GM12891 (cell line): Measurements from ENCODE around the gene TSPYL2.

Source experiments
- POLR2A ChIP-seq: IDR thresholded peaks from 2 replicates; pipeline ENCODE4 v1.6.1; 2011; ENCODE audit warnings: low read depth, low read length, control low read depth
- POLR2AphosphoS5 ChIP-seq: IDR thresholded peaks from 2 replicates; pipeline ENCODE4 v1.6.1; 2011; ENCODE audit warnings: low read depth, low read length, control low read depth
- TAF1 ChIP-seq: IDR thresholded peaks from 2 replicates; pipeline ENCODE4 v1.6.1; 2011; ENCODE audit warnings: low read depth, low read length, control low read depth

DNA sequence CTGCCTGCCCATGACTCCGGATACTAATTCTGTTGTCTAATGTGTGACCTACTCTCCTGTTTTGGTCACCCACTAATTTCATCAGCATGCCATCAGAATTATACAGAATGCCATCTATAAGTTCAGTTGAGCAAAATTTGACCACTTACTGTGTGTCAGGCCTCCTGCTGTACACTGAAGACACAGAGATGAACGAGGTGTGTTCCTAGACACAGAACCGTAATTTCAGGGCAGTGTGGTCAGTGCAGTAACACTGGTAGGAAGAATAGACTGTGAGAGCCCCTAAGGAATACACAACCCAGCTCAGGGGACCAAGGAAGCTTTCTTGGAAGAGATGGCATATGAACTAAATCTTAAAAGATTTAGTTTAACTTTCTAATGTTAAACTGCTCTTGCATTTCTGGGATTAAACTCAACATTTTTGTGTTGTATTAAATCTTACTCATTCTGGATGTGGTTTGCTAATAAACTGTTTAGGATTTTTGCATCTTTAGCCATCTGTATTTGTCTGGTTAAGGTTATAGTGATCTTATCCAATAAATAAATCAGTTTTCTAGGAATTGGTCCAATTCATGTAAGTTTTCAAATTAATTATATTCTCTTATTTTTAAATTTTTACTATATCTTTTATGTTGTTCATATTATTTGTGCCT lies 46.1 kb downstream of the TSPYL2 start:
- TF ChIP-seq POLR2A (no peak), POLR2AphosphoS5 (no peak), TAF1 (no peak)
